GM18517 (cell line): ENCODE measurements around the gene TNFRSF13B.

ENCODE experiments used
- ATAC-seq: cut with Tn5 transposase; IDR thresholded peaks from one replicate; pipeline ENCODE4 v1.9.1; 2021; ENCODE audit warnings: mild to moderate bottlenecking, moderate library complexity; ENCODE audit not compliant: unreplicated experiment

Gene TNFRSF13B

GRCh38 chr17:16940116-16940881, 31.6 kb downstream of the TNFRSF13B start:
- no peak for ATAC-seq

GRCh38 chr17:16939606-16940115, 32.3 kb downstream of the TNFRSF13B start:
- ATAC-seq: no peak

- ATAC-seq: no peak
These were observed 32.7 kb downstream of the TNFRSF13B start for GRCh38 chr17:16939208-16939576.

- no peak for ATAC-seq
These were observed 33.3 kb downstream of the TNFRSF13B start for GRCh38 chr17:16938496-16939207.

GRCh38 chr17:16938031-16938430, 33.9 kb downstream of the TNFRSF13B start:
- ATAC-seq: no peak

- no peak for ATAC-seq
These were observed 34.5 kb downstream of the TNFRSF13B start for GRCh38 chr17:16937431-16937830.

GRCh38 chr17:16936536-16937310, 35.2 kb downstream of the TNFRSF13B start:
- no peak for ATAC-seq

GRCh38 chr17:16935786-16936185, 36.1 kb downstream of the TNFRSF13B start:
- no peak for ATAC-seq

GRCh38 chr17:16935241-16935663, 36.7 kb downstream of the TNFRSF13B start:
- no peak for ATAC-seq

- no peak for ATAC-seq
These were observed 37.1 kb downstream of the TNFRSF13B start for GRCh38 chr17:16934836-16935235.

- no peak for ATAC-seq
These were observed 37.7 kb downstream of the TNFRSF13B start for GRCh38 chr17:16934133-16934795.

GRCh38 chr17:16933317-16934132, 38.4 kb downstream of the TNFRSF13B start:
- ATAC-seq: no peak

GRCh38 chr17:16932611-16933010, 39.3 kb downstream of the TNFRSF13B start:
- ATAC-seq: no peak

GRCh38 chr17:16932156-16932555, 39.8 kb downstream of the TNFRSF13B start:
- ATAC-seq: no peak

GRCh38 chr17:16931318-16932060, 40.4 kb downstream of the TNFRSF13B start:
- ATAC-seq: no peak

- no peak for ATAC-seq
These were observed 41.2 kb downstream of the TNFRSF13B start for GRCh38 chr17:16930571-16931317.

GRCh38 chr17:16929757-16930520, 42.0 kb downstream of the TNFRSF13B start:
- ATAC-seq: no peak
